Head of caudate nucleus (tissue), 42 donors: Measurements from ENCODE around the gene SRP72.
"Not testable (repeated sequence)": the region's sequence is repeated elsewhere in the genome, so short reads cannot be mapped to it uniquely, and the experiment has no call there.

Source experiments
- DNase-seq, 42 donors: peaks; one replicate each; pipeline versions ENCODE4 v3.0.0 to v3.0.0-alpha.2; 2020 to 2021; ENCODE audit warnings: mixed read lengths in 7 of 42
- intact Hi-C: fragments of 100-400 bp; cut with DNase I; formaldehyde crosslinking; loops from one replicate; pipeline ENCODE4 v1.15.0; 2022

Gene SRP72

DNA sequence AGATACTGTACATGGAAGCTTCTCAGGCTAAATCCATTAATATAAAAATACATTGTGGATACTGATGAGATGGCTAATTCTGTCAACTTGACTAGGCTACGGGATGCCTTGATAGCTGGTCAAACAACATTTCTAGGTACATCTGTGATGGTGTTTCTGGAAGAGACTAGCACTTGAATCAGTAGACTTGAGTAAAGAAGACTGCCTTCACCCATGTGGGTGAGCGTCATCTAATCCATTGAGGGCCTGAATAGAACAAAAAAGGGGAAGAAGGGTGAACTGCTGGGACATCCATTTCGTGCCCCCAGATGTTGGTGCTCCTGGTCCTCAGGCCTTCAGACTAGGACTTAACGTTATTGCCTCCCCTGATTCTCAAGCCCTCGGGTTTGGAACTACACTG lies 3.7 kb upstream of the SRP72 start:
- DNase-seq = no peak
- intact Hi-C loops = no loop called here

DNA sequence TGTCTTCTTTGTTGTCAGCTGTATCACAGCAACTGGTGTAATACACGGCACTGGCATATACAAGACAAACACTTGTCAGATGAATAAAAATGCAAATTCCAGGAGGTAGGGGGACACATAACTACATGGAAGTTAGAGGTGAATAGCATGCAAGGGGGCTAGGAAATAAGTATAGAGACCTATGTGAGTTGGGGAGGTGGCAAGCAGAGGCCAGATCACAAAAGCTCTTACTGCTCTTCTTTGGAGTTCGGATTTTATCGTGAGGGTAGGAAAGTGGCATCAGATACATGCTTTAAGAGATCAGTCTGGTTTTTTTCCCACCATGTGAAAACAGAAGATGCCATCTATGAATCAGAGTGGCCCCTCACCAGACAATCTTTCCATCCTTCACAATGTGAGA lies 2.8 kb upstream of the SRP72 start:
- intact Hi-C loops = no loop called here
- DNase-seq = no peak

DNA sequence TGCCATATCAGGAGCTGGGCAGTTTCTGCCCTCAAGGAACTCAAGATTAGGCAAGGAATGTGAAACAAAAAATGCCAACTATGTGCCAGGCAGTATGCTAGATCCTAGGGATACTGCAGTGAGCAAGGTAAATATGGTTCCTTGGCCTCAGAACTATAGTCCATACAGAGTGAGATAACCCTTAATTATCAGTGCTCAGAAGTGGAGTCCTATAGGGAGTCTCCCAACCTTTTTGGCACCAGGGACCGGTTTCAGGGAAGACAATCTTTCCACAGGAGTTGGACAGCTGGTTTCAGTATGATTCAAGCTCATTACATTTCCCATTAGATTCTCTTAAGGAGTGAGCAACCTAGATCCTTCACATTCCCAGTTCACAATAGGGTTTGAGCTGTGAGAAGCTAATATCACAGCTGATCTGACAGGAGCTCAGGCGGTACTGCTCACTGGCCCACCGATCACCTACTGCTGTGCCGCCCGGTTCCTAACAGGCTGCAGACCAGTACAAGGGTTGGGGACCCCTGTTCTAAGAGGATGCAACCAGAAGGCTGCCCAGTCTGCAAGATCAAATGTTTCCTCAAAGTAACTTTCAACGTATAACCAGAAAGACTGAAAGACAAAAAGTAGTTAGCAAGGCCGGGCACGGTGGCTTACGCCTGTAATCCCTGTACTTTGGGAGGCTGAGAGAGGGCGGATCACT lies 1.7 kb upstream of the SRP72 start:
- intact Hi-C loops = no loop called here
- DNase-seq = no peak

DNA sequence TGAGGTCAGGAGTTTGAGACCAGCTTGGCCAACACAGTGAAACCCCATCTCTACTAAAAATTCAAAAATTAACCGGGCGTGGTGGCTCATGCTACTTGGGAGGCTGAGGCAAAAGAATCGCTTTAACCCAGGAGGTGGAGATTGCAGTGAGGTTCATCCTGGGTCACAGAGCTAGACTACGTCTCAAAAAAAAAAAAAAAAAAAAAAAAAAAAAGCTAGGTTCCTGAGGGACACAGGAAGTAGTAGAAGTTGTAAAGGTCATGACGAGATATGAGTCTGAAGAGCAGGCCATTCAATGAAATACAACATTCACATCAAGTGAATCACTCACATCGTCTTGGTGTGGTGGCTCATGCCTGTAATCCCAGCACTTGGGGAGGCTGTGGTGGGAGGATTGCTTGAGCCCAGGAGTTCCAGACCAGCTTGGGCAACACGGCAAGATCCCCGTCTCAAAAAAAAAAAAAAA lies 1.1 kb upstream of the SRP72 start:
- DNase-seq, intact Hi-C loops: not testable (repeated sequence)

DNA sequence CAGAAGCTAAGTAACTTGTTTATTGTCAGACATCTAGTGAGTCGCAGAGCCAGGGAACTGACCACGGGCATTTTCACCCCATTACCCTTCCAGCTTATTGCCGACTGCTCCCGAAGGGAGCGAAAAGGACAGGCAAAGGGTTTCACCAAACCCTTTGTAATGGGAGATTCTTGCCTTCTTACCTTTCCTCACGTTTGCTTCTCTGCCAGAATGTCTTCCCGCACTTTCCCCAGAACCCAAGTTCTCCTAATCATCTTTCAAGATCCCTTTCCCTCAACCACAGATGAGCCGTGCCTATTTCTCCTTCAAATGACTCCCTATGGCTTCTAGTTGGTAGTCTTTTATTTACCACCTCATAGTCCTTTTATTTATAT lies 520 bp upstream of the SRP72 start:
- peak in 2 of 42 donors; percentile 5 to 36 for DNase-seq
- intact Hi-C loops = no loop called here

DNA sequence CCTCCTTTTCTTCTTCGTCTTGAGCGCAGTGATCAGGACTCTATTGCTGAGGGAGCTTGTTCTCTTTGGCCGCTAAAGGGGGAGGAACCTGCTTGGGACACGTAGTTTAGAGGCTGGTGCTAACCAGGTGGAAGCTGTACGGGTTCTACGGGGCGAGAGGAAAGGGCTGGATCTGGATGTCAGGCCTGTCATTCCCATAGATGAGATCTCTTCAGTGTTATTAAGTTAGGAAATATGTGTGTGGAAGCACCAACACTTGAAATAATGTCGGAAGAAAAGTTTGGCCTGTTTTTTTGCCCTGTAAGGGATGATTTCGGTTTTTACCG lies 643 bp downstream of the SRP72 start:
- intact Hi-C loops = loop anchor here (2.0 kb wide), 1 partner anchor 33 kb away; the partner anchor contains the start of gene PPAT
- peak in 31 of 42 donors; percentile 6 to 78 (median 38) for DNase-seq

DNA sequence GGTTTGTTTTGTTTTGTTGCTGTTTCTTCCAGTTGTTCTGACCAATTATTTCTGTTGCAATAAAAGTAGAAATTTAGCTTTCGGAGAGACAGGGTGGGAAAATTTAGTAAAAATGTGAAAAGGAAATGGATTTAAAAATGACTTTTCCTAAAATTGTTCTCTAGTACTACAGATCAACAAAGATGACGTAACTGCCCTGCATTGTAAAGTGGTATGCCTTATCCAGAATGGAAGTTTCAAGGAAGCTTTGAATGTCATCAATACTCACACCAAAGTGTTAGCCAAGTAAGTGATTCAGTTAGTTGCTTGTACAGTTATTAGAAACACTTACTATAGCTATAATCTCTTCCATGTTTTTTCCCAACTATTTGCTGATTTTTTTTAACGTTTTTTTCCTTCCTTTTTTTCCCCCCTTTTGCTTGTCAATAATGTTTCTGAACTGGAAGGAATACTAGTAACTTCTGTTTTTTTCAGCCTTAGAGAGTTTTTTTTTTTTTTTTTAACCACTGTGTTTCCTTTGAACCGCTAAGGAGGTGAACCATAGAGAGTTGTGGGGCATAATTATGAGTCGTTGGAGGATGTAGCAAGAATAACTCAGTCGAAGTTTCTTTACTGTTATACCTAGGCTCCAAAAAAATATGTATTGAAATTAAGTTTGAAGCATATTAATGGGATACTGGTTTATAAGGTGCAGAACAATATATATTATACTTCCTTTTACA lies 2.2 kb downstream of the SRP72 start:
- intact Hi-C loops = loop anchor here (2.0 kb wide), 1 partner anchor 35 kb away; the partner anchor contains the start of gene PPAT
- no peak for DNase-seq

DNA sequence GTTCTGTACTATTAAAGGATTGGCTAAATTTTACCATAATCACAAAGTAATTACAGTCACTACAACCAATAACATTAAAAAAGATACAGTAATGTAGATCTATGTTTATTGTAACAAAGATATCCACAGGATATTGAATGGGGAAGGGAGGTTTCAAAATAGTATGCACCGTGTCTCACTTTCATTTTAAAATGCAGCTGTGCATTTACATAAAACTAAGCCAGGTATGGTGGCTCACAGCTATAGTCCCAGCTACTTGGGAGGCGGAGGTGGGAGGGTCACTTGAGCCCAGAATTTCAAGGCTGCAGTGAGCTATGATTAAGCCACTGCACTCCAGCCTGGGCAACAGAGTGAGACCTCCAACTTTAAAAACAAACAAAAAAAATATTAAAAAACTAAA lies 8.5 kb downstream of the SRP72 start:
- intact Hi-C loops = no loop called here
- DNase-seq = no peak

DNA sequence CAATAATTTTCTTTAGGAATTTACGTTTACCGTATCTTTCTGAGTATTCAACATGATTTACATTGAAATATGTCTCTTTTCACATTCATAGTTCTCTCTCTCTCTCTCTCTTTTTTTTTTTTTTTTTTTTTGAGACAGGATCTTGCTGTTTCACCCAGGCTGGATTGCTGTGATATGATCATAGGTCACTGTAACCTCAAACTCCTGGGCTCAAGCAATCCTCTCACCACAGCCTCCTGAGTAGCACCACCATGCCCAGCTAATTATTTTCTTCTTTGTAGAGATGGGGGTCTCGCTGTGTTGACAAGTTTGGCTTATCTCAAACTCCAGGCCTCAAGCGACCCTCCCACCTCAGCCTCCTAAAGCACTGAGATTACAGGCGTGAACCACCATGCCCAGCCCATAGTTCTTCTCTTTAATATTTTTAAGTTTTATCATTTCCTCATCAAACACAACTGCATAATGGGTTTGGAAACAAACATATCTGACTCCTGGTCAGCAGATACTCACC lies 9.8 kb downstream of the SRP72 start:
- DNase-seq = no peak
- intact Hi-C loops = no loop called here

DNA sequence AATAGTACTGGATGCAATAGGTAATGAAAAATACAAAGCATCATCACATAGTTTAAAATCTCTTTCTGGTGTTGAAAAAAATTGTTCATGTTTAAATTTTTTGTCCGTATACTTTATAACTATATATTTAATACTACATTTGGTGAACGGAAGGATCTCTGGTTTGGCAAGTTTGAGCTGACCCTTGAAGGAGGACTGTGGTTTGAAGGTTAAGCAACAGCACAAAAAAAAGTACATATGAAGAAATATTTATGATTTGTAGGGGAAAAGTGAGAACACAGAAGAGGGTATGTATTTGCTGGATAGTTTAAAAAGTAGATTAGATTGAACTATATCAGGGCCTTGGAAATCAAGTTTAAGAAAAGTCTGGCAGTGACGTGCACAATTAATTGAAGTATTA lies 13.3 kb downstream of the SRP72 start:
- intact Hi-C loops = no loop called here
- no peak for DNase-seq

DNA sequence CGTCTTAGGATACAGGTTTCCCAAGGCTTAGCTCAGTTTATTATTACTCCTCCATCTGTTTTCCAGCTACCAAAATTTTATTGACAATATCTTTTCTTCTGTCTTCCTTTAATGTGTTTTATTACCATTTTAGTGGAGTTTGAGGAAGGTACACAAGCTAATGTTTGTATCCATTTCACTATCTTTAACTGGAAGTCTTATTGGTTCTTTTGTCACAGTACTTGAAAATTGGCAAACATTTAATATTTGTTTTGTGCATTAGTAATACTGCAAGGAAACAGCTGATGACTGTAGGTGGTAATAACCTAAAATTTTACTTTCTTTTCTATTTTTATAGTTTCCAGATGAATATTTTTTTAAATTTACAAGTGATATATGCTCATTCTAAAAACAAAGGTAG lies 28.8 kb downstream of the SRP72 start:
- DNase-seq = no peak
- intact Hi-C loops = no loop called here

DNA sequence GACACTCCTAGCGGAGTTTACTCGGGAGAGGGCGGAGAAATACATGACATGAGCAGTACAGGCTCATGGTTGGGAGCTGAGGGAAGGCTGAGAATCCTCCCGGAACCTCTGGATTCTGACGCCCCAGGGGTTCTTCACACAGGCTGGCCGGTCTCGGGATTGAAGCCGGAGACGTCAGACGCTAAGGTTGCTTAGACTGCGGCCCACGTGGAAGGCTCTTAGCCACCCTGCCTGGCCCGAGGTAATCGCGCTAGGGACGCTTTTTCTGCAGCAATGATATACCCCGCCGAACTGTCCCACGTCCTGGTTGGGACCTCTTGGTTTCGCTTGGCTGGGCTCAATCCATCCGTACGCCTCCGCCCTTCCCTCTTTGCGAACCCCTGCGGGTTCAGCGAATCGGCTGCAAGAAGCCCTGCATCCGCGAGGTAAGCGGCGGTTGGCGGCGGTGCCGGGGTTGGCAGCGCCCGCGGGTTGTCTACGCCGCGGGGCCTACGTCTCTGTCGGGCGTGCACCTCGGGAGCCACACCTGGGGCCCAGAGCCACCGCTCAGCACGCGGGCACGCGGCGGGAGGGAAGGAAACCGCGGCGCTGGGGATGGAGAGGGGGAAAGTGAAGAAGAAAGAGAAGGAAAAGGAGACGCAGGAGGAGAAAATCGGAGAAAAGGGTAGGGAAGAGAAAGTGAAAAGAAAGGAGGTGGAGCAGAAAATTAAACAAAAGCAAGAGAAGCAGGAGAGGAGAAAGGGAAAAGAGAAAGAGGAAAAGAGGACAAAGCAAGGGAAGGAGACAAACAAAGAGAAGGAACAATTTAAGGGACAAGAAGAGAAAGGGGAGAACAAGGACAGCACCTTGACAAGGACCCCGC lies 38.1 kb downstream of the SRP72 start, which contains the start of gene ARL9:
Gene ARL9 (plus strand): TSS at position 523 of the 862 bp plus-strand sequence. CDS start 72 bp downstream, at position 595.
- intact Hi-C loops = no loop called here
- peak in 41 of 42 donors; percentile 27 to 82 (median 61) for DNase-seq

DNA sequence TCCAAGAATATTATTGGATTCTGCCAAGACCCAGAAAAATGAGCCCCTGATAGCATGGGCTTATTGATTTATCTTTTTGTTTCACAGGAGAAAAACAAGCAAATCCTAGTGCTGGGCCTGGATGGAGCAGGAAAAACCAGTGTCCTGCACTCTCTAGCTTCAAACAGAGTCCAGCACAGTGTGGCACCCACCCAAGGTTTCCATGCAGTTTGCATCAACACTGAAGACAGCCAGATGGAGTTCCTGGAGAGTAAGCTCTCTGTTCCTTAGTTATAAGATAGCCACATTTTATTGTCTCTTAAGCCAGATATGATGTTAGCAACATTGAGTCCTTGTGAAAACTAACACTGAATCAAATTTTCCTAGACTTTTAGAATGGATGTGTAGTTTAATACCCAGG lies 43.7 kb downstream of the SRP72 start:
- intact Hi-C loops = no loop called here
- DNase-seq = no peak

DNA sequence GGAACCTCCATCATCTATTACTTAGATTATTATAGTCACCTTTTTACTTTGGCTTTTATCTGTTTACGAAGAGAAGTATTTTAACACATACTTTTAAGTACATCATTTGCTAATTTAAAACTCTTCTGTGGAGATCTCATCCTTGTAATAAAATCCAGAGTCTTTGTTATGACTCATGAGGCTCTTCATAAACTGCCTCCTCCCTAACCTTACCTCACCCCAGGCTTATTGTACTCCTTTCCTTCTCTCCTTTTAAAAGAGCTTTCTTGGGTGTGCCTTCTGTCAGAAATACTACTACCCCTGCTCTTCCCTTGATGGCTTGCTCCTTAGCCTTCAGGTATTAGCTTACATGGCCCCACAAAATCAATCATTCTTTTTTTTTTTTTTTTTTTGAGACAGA lies 44.7 kb downstream of the SRP72 start:
- intact Hi-C loops = no loop called here
- DNase-seq = no peak

DNA sequence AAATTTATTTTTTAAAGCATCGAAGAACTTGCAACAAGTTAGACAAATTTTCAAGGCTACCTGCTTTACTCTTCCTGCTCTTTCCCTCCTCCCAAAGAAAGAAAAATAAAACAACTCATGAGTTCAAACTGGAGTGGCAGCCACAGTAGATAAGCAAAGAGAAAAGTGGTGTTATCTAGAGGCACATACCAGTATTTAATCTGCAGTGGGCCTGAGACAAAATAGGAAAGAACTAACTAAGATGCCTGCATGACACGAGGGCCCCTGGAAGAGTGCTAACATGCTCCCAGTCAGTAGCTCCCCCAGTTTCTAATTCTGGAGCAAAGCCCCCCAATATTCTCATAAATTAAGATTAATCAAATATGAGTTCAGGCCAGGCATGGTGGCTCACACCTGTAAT lies 46.1 kb downstream of the SRP72 start:
- intact Hi-C loops = no loop called here

DNA sequence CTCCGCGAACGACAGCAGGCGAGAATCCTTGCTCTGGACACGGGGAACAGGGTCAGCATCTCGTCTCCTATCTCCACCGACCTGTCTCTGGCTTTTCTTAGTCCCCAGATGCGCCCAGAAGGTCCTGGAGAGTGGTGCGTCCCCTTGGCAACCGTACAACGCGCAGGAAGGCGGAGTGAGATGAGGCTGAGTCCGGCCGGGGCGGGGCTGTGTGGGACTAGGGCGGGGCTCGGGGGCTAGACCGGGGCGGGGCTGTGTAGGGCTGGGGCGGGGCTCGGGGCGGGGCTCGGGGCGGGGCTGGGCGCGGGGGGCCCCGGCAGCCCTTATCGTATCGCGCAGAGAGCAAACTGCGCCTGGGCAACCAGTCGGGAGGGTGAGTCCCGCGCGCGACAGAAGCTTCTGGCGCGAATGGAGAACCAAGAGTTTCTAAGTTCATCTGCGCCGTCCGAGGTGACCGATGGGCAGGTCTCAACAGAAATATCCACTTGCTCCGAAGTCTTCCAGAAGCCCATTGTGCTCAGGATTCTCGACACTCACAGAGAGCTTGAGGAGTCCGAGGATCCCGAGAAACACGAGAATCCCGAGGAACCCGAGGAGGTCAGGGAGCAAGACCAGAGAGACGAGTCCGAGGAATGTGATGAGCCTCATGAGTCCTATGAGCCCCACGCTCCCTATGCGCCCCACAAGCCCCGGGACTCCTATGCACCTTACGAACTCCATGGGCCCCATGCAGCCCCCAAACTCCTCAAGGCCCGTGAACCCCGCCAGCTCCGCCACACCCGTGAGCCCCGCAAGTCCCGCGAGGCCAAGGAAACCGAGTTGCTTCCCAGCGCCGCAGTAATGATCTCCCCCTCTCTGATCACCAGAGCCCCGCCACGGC lies 63.1 kb downstream of the SRP72 start:
- intact Hi-C loops = loop anchor here (10.0 kb wide), 1 partner anchor 96 kb away; the partner anchor contains the start of genes PAICS and PPAT
- peak; percentile 60 to 96 (median 86) for DNase-seq

More for the DNA sequence above, 46.1 kb downstream of the SRP72 start:
- no peak for DNase-seq

DNA sequence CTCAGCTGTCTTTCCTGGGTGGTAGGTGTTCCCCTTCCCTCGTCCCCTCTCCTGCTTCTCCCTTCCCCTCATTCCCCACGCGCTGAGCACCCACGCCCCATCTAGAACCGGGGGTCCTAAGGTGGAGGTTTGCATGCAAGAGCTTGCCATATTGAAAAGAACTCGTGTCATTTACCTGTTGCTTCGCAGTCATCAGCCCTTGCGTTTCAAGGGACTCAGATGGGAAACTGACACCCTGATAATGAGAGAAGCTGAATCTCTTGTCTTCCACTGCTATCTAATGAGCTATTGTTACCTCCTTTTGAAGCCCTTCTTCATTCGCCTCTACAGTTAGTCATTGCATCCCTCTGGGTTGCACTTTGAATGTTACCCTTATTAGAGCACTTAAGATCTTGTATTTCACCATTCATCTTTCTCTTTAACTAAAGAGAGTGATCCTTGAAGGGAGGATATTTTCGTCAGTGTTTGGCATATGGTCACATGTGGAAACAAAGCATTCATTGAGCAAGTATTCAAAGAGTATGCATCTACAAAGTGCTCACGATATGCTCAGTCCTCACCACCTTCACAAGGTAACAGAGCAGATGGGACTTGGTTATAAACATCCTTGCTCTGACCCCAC lies 63.8 kb downstream of the SRP72 start:
- no peak for DNase-seq
- intact Hi-C loops = loop anchor here (10.0 kb wide), 1 partner anchor 96 kb away; the partner anchor contains the start of genes PAICS and PPAT

DNA sequence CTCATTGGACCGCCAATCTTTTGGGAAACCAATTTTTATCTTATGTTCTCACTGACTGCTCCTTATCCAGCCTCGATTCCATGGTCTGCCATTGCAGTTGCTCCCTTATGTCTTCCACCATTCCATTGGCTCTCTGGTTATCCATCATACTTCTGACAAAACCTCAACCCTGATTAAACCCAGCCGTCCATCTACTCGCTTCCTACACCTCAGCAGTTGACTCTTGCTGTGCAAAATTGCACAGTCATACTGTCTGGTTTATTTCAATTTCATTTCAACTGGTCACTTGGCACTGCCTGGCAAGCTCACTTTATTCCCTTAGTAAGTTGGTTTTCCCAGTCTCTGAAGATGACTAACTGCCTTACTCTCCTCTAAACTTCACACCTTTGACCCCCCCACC lies 64.4 kb downstream of the SRP72 start:
- DNase-seq = no peak
- intact Hi-C loops = loop anchor here (10.0 kb wide), 1 partner anchor 97 kb away; the partner anchor contains the start of genes PAICS and PPAT
